ENCODE measurements around the gene PPT1. TPM values are rescaled to one million over a fixed set of nuclear protein-coding genes. Genes with fewer than 3 reads are reported as not detected.
A peak's percentile ranks its signal among the peaks of the same experiment; 100 is the strongest.

Gene PPT1
- total and polyA plus RNA-seq, 2 of the 13 experiments (the other 11 are each of a cell fraction or from before 2014, with no cell fraction given) = 129 TPM

GRCh38 chr1:40039757-40040510 is 57.1 kb downstream of the PPT1 start (continued):
- TF ChIP-seq ZNF24 (IDR thresholded peaks at IDR 0.05) (no peak), ZNF570 (CRISPR knock-in tag; IDR thresholded peaks at IDR 0.05; ENCODE audit: borderline replicate concordance) (no peak), CENPT (CRISPR knock-in tag; IDR thresholded peaks at IDR 0.05; ENCODE audit: low read depth) (no peak), ZBTB20 (CRISPR knock-in tag; IDR thresholded peaks at IDR 0.05; ENCODE audit: borderline replicate concordance, low read depth) (peak; percentile 84), NPAS2 (CRISPR knock-in tag; IDR thresholded peaks at IDR 0.05; ENCODE audit: borderline replicate concordance) (no peak), HNRNPH1 (optimal IDR thresholded peaks at IDR 0.05; ENCODE audit: low read depth, low read length) (peak; percentile 40), TOE1 (CRISPR knock-in tag; IDR thresholded peaks at IDR 0.05) (no peak), RERE (CRISPR knock-in tag; IDR thresholded peaks at IDR 0.05; ENCODE audit: low read depth) (no peak), ZNF652 (CRISPR knock-in tag; IDR thresholded peaks at IDR 0.05; ENCODE audit: borderline replicate concordance, low read depth) (no peak), KDM6A (CRISPR knock-in tag; IDR thresholded peaks at IDR 0.05; ENCODE audit: low read depth) (no peak), HNF1A (IDR thresholded peaks at IDR 0.05; ENCODE audit: low read depth) (no peak), HNF1A (CRISPR knock-in tag; IDR thresholded peaks at IDR 0.05; ENCODE audit: borderline replicate concordance) (no peak), TRIM24 (CRISPR knock-in tag; IDR thresholded peaks at IDR 0.05) (0 out of 2 replicates have a peak, but pooled peaks have one; percentile 33), HDAC2 (CRISPR knock-in tag; IDR thresholded peaks at IDR 0.05) (no peak; the same call in 1 of the 2 replicates), GFI1 (CRISPR knock-in tag; IDR thresholded peaks at IDR 0.05; ENCODE audit: borderline replicate concordance) (no peak), GMEB1 (CRISPR knock-in tag; IDR thresholded peaks at IDR 0.05; ENCODE audit: borderline replicate concordance) (no peak)
